H9 (cell line): Measurements from ENCODE around the gene TMEM132D. TPM values are rescaled to one million over a fixed set of nuclear protein-coding genes. Genes with fewer than 3 reads are reported as not detected.

ENCODE experiments used
- DNase-seq: peaks from one replicate; pipeline ENCODE4 v3.0.0-alpha.2; 2017
- H2AFZ ChIP-seq: one replicate; pipeline ENCODE4 v1.6.1; 2013; ENCODE audit warnings: mild to moderate bottlenecking, low read length, control low read depth, moderate library complexity
- H2AK5ac ChIP-seq: 2 replicates; pipeline ENCODE4 v1.6.1; 2013; ENCODE audit warnings: low read length, control low read depth, mixed read lengths; ENCODE audit not compliant: insufficient read length
- H2BK120ac ChIP-seq: one replicate; pipeline ENCODE4 v1.6.1; 2013; ENCODE audit warnings: low read depth, mild to moderate bottlenecking, low read length, control low read depth, inconsistent platforms; ENCODE audit not compliant: poor library complexity, severe bottlenecking
- H2BK12ac ChIP-seq: 2 replicates; pipeline ENCODE4 v1.6.1; 2013; ENCODE audit warnings: low read length, control low read depth, mixed read lengths, low read depth; ENCODE audit not compliant: insufficient read length
- H2BK15ac ChIP-seq: 2 replicates; pipeline ENCODE4 v1.6.1; 2013; ENCODE audit warnings: low read depth, low read length, control low read depth
- H2BK20ac ChIP-seq: one replicate; pipeline ENCODE4 v1.6.1; 2013; ENCODE audit warnings: low read depth, mild to moderate bottlenecking, low read length, control low read depth, inconsistent platforms; ENCODE audit not compliant: poor library complexity, severe bottlenecking
- H2BK5ac ChIP-seq: 2 replicates; pipeline ENCODE4 v1.6.1; 2013; ENCODE audit warnings: low read length, control low read depth, mixed read lengths; ENCODE audit not compliant: insufficient read length
- H3K14ac ChIP-seq: 2 replicates; pipeline ENCODE4 v1.6.1; 2013; ENCODE audit warnings: low read length, control low read depth; ENCODE audit not compliant: insufficient read depth
- H3K18ac ChIP-seq: 2 replicates; pipeline ENCODE4 v1.6.1; 2013; ENCODE audit warnings: low read depth, mild to moderate bottlenecking, mixed read lengths, low read length, control low read depth; ENCODE audit not compliant: insufficient read length
- H3K23ac ChIP-seq: 2 replicates; pipeline ENCODE4 v1.6.1; 2013; ENCODE audit warnings: low read length, control low read depth, mixed read lengths, low read depth; ENCODE audit not compliant: insufficient read length
- H3K23me2 ChIP-seq: 2 replicates; pipeline ENCODE4 v1.6.1; 2013; ENCODE audit warnings: low read depth, mild to moderate bottlenecking, mixed read lengths, low read length, control low read depth; ENCODE audit not compliant: insufficient read length, poor library complexity, severe bottlenecking
- H3K27ac ChIP-seq: 2 replicates; pipeline ENCODE4 v1.5.1; 2013; ENCODE audit warnings: low read length, control low read depth, mixed read lengths, low read depth; ENCODE audit not compliant: insufficient read length
- H3K27me3 ChIP-seq: 2 replicates; pipeline ENCODE4 v1.6.1; 2013; ENCODE audit warnings: low read length, control low read depth, inconsistent platforms; ENCODE audit not compliant: insufficient read depth
- H3K4ac ChIP-seq: 2 replicates; pipeline ENCODE4 v1.6.1; 2013; ENCODE audit warnings: low read depth, mild to moderate bottlenecking, control low read depth, inconsistent platforms, low read length, moderate library complexity
- H3K4me1 ChIP-seq: 2 replicates; pipeline ENCODE4 v1.6.1; 2013; ENCODE audit warnings: low read length, control low read depth, inconsistent platforms; ENCODE audit not compliant: insufficient read depth
- H3K4me2 ChIP-seq: 2 replicates; pipeline ENCODE4 v1.6.1; 2013; ENCODE audit warnings: low read length, control low read depth, mixed read lengths; ENCODE audit not compliant: insufficient read length, insufficient read depth
- H3K56ac ChIP-seq: 2 replicates; pipeline ENCODE4 v1.6.1; 2013; ENCODE audit warnings: low read depth, mild to moderate bottlenecking, mixed read lengths, low read length, control low read depth; ENCODE audit not compliant: insufficient read length
- H3K79me1 ChIP-seq: 2 replicates; pipeline ENCODE4 v1.6.1; 2013; ENCODE audit warnings: low read depth, mild to moderate bottlenecking, moderate library complexity, low read length, control low read depth, inconsistent platforms; ENCODE audit not compliant: insufficient read depth, poor library complexity, severe bottlenecking
- H3K79me2 ChIP-seq: 2 replicates; pipeline ENCODE4 v1.6.1; 2013; ENCODE audit warnings: low read length, control low read depth, inconsistent platforms; ENCODE audit not compliant: insufficient read depth
- H3K9ac ChIP-seq: 2 replicates; pipeline ENCODE4 v1.6.1; 2013; ENCODE audit warnings: low read length, control low read depth, mixed read lengths; ENCODE audit not compliant: insufficient read length; ENCODE audit errors: extremely low read depth
- H3K9me3 ChIP-seq: one replicate; pipeline ENCODE4 v1.6.1; 2013; ENCODE audit warnings: low read depth, low read length, inconsistent platforms; ENCODE audit not compliant: control insufficient read depth
- H3T11ph ChIP-seq: one replicate; pipeline ENCODE4 v1.6.1; 2013; ENCODE audit warnings: mild to moderate bottlenecking, low read length, control low read depth, inconsistent platforms
- H4K20me1 ChIP-seq: one replicate; pipeline ENCODE4 v1.6.1; 2013; ENCODE audit not compliant: control insufficient read depth, insufficient read length, insufficient read depth
- H4K5ac ChIP-seq: 2 replicates; pipeline ENCODE4 v1.6.1; 2013; ENCODE audit warnings: low read depth, mild to moderate bottlenecking, mixed read lengths, low read length, control low read depth; ENCODE audit not compliant: insufficient read length
- H4K8ac ChIP-seq: replicated peaks from 2 replicates; pipeline ENCODE4 v1.6.1; 2013; ENCODE audit warnings: low read length, control low read depth, mixed read lengths, low read depth; ENCODE audit not compliant: insufficient read length
- H4K91ac ChIP-seq: 2 replicates; pipeline ENCODE4 v1.6.1; 2013; ENCODE audit warnings: low read depth, mild to moderate bottlenecking, moderate library complexity, mixed read lengths, low read length, control low read depth; ENCODE audit not compliant: insufficient read length
- H3K27ac Mint-ChIP-seq, 3 experiments: 2 replicates in 2 of 3; 3 replicates in 1 of 3; pipeline ENCODE4 v1.8.0; 2020 to 2021; ENCODE audit warnings: mixed read lengths in 3 of 3, mild to moderate bottlenecking in 1 of 3, moderate library complexity in 1 of 3
- H3K27me3 Mint-ChIP-seq: 2 replicates; pipeline ENCODE4 v1.8.0; 2021; ENCODE audit warnings: low read depth, mild to moderate bottlenecking, moderate library complexity, mixed read lengths
- H3K36me3 Mint-ChIP-seq, 3 experiments: 2 replicates in 2 of 3; 3 replicates in 1 of 3; pipeline ENCODE4 v1.8.0; 2020 to 2021; ENCODE audit warnings: low read depth in 3 of 3, mixed read lengths in 3 of 3; ENCODE audit not compliant: insufficient read depth in 1 of 3
- H3K4me1 Mint-ChIP-seq, 2 experiments: 2 replicates each; pipeline ENCODE4 v1.8.0; 2020; ENCODE audit warnings: mixed read lengths in 2 of 2
- H3K4me3 Mint-ChIP-seq, 2 experiments: 2 replicates in 1 of 2; 3 replicates in 1 of 2; pipeline ENCODE4 v1.8.0; 2020 to 2021; ENCODE audit warnings: mild to moderate bottlenecking in 2 of 2, mixed read lengths in 2 of 2, moderate library complexity in 1 of 2
- H3K9me3 Mint-ChIP-seq, 2 experiments: 2 replicates in 1 of 2; 3 replicates in 1 of 2; pipeline ENCODE4 v1.8.0; 2020; ENCODE audit warnings: mild to moderate bottlenecking in 2 of 2, mixed read lengths in 2 of 2, moderate library complexity in 1 of 2
- WGBS: extraction: QIAGEN DNeasy Blood & Tissue Kit; methylation state at CpG from one replicate; pipeline ENCODE4 v1.1.7; 2013; ENCODE audit warnings: missing lambda C conversion rate, low lambda C conversion rate, mixed read lengths; ENCODE audit not compliant: insufficient read length; ENCODE audit errors: extremely low coverage; 5-methylcytosine and 5-hydroxymethylcytosine counted together
- total RNA-seq: library from RNA; stranded (reverse); gene quantifications from 2 replicates; pipeline ENCODE4 v1.2.1, GENCODE V29; 2021
- TF ChIP-seq, protein P1 (sequence below): fragments of 200-600 bp; sonication (generic); conservative IDR thresholded peaks from 3 replicates; pipeline ENCODE4 v1.8.0; 2021; ENCODE audit warnings: antibody characterized with exemption, mild to moderate bottlenecking

The TMEM132D gene
- total RNA-seq, 1 experiment from 2014 or later: 6.1 TPM

DNA sequence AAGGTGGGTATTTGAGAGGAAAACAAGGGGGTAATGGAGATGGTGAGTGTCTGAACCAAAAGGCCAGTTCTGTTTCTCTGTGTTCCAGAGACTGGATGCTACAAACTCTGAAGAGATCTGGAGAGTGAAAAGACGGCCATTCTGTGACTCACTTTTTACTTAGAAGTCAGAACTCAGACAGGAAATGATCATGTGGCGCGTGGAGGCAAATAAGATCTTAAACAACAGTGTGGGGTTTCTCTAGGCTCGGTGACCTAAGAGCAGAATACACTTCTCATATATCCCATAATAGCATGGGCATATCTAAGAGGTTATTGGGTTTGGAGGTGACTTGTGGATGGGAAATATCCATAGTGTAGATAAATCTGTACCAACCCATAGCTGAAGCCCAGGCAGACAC lies 463.5 kb downstream of the TMEM132D start:
- no peaks in the 10 kb centered on the region for H3K4me1 ChIP-seq
- H3K18ac ChIP-seq: no peak overlapping the region
- Mint-ChIP-seq H3K4me1 (no peaks in the 10 kb centered on the region), H3K4me3 (no peak overlapping the region), H3K9me3 (no peaks in the 10 kb centered on the region), H3K27ac (no peak overlapping the region; a peak in 1 of 7 replicates), H3K27me3 (no peaks in the 10 kb centered on the region), H3K36me3 (no peaks in the 10 kb centered on the region)
- H3K23ac ChIP-seq: no peak overlapping the region
- H4K5ac ChIP-seq: no peak overlapping the region
- H2BK12ac ChIP-seq: no peak overlapping the region
- no peaks in the 10 kb centered on the region for H3K9me3 ChIP-seq
- H3K4me2 ChIP-seq: no peak overlapping the region
- TF ChIP-seq, protein P1, sequence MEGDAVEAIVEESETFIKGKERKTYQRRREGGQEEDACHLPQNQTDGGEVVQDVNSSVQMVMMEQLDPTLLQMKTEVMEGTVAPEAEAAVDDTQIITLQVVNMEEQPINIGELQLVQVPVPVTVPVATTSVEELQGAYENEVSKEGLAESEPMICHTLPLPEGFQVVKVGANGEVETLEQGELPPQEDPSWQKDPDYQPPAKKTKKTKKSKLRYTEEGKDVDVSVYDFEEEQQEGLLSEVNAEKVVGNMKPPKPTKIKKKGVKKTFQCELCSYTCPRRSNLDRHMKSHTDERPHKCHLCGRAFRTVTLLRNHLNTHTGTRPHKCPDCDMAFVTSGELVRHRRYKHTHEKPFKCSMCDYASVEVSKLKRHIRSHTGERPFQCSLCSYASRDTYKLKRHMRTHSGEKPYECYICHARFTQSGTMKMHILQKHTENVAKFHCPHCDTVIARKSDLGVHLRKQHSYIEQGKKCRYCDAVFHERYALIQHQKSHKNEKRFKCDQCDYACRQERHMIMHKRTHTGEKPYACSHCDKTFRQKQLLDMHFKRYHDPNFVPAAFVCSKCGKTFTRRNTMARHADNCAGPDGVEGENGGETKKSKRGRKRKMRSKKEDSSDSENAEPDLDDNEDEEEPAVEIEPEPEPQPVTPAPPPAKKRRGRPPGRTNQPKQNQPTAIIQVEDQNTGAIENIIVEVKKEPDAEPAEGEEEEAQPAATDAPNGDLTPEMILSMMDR: no peak
- no peaks in the 10 kb centered on the region for H3K79me2 ChIP-seq
- no peak overlapping the region for H2BK5ac ChIP-seq
- no peaks in the 10 kb centered on the region for H3K79me1 ChIP-seq
- no peak overlapping the region for H3T11ph ChIP-seq
- H3K56ac ChIP-seq: no peak overlapping the region
- H2BK15ac ChIP-seq: no peak overlapping the region
- H3K23me2 ChIP-seq: no peaks in the 10 kb centered on the region
- DNase-seq: no peak
- H3K27ac ChIP-seq: no peak overlapping the region
- H3K4ac ChIP-seq: no peak overlapping the region
- H2BK120ac ChIP-seq: no peak overlapping the region
- H3K9ac ChIP-seq: no peak overlapping the region
- no peak overlapping the region for H4K8ac ChIP-seq
- no peaks in the 10 kb centered on the region for H4K20me1 ChIP-seq
- WGBS: no CpG with 5 or more reads among the region's 4 CpGs
- H2BK20ac ChIP-seq: no peak overlapping the region
- no peak overlapping the region for H4K91ac ChIP-seq
- no peak overlapping the region for H3K14ac ChIP-seq
- no peaks in the 10 kb centered on the region for H3K27me3 ChIP-seq
- H2AFZ ChIP-seq: no peak overlapping the region
- H2AK5ac ChIP-seq: no peak overlapping the region
